HG02943 (cell line): Measurements from ENCODE around the gene UGT1A9.

Source experiments
- ATAC-seq: cut with Tn5 transposase; IDR thresholded peaks from one replicate; pipeline ENCODE4 v1.9.1; 2021; ENCODE audit warnings: mild to moderate bottlenecking, low read depth, moderate library complexity; ENCODE audit not compliant: unreplicated experiment

The UGT1A9 gene

DNA sequence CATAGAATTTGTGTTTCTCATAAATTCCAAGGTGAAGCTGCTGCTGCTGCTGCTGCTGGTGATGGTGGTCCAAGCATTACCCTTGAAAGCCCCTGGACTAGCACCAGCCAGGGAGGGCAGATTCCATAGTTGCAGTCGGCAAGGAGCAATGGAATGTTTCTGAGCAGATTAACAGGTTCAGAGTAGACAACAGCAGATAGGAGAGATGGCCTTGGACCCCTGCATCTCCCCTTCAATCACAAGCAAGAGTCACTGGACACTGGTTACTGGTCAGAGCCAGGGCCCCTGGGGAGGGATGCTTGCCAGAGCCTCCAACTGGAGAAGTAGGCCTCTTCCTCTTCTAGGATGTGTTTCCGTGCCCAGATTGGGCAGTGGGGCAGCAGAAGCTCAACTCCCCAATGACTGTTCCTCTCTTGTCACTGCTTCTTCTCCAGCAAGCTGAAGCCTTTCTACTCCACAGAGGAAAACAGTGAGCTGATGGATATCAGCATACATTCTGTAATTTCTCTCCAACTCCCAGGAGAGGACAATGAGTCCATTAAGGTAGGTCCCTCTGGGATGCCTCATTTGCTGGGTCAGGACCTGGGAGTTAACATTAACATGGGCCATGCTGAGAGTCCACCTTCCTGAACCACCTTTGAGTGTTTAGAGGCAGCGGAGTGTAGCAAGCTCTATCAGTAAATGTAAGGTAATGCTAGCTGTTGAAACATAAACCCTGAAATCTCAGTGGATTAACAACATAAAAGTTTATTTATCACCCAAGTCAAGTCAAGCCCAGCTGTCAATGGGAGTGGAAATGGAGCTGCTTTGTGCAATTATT, 141.7 kb downstream of the UGT1A9 start:
- no peak for ATAC-seq

DNA sequence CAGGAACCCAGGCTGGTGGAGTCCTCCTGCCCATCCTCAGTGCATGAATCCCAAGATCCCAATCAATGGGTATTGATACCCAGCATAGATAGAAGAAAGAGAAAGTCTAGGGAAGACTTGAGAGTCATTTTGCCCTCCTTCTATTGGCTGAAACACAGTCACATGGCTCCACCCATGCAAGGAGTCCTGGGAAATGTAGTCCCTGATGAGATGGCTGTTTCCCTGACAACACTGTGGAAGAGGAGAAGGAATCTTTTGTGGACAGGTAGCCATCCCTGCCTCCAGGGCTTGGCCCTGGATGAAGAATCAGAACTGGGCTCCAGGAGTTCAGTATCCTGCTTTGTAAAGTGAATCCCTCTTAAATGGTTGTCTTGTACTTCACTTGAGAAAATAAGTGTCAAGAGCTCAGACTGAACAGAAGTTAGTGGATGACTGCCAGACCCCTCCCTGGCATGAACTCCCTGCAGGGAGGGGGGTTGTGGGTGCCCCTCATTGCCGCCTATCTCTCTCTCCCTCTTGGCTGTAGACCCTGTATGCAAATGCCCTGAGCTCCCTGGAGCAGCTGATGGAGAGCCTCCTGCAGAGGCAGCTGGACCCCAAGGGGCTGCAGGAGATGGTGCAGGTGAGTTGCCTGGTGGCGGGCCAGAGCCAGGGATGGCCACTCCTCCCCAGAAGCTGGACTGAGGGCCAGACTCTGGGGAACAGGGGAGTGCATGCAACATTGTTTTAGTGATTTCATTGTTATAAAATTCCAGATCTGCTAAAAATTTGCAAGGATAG, 142.5 kb downstream of the UGT1A9 start:
- no peak for ATAC-seq

DNA sequence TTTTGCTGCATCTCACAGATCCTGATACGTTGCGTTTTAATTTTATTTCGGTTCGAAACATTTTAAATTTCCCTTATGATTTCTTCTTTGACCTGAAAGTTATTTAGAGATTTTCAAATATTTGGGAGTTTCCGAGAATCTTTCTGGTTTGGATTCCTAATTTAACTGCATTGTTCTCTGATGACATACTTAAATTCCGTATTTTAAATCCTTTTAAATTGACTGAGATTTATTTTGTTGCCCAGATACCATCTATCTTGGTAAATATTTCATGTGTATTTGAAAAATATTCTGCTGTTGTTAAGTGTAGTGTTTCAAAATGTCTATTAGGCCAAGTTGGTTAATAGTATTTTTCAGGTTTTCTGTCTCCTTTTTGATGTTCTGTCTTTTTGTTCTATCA, 144.2 kb downstream of the UGT1A9 start:
- no peak for ATAC-seq

DNA sequence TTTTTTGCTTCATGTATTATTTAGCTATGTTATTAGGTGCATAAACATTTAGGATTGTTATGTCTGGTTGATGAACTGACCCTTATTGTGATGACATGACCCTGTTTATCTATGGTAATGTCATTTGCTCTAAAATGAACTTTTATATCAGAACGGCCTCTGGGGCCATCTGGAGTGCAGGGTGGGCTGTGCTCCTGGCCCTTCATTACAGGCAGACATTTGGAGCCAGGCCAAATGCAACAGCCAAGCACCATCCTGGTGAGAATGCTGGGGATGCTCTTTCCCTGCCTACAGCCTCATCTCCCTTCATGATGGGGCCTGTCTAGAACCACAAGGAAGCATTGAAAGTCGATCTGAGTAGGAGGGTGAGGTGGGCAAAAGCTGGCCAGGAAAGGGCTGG, 144.6 kb downstream of the UGT1A9 start:
- no peak for ATAC-seq

DNA sequence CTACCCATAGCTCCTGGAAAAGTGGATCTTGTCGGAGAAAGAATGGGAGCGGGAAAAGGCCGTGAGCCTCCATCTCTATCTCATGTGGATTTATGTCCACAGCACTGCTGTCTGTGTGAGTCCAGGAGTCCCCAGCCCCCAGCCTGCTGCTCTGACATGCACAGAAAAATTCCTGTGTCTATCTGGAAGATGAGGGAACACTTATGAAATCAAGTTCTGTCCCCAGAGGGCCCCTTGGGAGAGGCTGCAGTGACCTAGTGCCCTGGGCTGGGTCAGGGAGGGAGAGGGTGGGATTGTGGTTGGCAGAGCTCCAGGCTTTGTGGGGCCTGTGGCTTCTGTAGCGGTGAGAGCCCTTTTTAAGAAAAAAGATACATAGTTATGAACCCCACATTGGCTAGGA, 145.1 kb downstream of the UGT1A9 start:
- ATAC-seq, result no peak

DNA sequence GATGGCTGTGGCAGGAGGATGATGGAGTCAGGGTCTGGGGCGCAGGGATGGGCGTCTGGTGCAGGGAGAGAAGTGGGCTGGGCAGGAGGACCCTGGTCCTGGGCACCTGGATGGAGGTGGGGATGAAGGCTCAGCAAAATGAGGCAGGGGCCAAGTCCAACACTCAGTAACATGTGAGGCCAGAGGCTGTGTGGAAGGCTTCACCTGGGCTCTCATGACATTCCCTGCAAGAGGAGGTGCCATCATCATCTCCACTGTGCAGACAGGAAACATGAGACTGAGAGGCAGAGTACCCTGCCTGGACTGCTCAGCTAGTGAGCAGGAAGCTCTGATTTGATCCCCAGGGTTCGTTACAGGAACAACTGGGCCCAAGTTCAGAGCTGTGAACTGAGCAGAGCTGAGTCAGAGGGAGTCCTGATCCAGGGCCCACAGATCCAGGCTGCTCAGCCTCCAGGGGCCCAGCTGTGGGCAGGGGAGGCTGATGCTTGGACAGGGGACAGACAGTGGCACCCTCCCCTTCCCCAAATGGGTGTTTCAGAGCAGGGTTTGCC, 145.7 kb downstream of the UGT1A9 start:
- ATAC-seq, result no peak

DNA sequence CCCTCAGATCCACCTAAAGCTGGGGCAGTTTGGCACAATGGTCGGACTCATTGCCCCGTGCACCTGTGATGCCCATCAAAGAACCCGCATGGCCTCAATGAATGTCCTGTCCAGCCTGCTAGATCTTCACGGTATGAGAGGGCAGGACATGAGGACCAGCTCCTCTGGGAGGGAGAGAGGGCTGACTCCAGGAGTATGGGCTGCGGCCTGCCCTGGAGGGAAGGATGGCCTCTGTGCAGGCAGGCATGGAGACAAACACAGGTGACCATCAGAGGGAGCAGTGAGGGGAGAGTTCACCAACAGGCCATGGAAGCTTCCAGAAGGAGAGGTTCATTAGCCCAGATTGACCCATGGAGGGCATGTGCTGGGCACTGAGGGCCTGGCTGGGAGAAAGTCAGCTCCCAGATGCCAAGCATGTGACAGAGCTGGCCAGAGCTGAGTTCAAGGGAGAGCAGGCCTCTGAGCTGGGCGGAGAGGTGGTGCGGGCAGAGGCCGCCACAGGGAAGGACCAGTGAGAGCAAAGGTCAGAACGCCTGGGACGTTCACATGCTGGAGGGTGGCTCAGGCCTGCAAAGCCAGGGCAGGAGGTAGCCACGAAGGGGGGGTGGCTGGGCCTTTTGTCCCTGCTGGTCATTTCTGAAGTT, 146.4 kb downstream of the UGT1A9 start:
- ATAC-seq, result no peak

DNA sequence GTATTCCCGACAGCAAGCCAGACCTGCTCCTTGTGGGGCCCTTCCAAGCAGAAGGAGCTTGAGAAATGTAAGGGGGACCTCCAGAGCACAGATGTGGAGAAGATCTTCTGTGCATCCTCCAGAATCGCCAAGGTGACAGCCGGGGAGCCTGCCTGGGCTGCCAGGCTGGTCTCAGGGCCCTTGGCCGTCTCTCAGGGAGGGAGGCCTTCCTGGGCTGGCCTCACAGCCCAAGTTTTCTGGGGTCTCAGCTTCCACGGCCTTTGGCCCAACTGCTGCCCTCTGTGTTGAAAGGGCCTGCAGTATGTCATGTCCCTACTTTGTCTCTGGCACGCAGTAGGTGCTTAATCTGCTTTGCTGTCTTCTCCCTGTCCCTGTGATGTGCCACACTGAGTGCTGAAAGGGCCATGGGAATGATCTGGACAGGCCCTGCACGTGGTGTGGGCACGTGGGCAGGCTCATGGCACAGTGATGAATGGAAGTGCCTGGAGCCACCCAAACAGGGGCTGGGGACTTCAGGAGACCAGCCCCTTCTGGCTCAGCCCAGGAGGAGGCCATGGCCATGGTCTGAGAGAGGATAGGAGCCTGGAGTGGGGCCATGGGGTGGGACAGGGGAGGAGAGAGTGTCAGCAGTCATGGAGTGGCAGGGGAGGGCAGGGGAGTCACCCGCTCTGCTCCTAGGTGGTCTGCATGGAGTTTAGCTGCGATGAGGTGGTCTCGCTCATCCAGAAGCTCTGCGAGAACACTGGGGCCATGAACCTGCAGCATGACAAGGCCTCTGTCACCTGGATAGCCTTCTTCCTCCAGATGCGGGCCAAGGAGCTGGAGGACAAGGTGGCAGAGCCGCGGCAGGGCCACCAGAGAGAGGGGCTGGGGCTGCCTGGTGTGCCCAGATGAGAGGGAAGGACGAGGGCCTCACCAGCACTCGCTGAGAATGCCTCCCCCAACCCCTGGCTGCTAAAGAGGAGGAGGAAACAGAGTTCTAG, 147.2 kb downstream of the UGT1A9 start:
- no peak for ATAC-seq

DNA sequence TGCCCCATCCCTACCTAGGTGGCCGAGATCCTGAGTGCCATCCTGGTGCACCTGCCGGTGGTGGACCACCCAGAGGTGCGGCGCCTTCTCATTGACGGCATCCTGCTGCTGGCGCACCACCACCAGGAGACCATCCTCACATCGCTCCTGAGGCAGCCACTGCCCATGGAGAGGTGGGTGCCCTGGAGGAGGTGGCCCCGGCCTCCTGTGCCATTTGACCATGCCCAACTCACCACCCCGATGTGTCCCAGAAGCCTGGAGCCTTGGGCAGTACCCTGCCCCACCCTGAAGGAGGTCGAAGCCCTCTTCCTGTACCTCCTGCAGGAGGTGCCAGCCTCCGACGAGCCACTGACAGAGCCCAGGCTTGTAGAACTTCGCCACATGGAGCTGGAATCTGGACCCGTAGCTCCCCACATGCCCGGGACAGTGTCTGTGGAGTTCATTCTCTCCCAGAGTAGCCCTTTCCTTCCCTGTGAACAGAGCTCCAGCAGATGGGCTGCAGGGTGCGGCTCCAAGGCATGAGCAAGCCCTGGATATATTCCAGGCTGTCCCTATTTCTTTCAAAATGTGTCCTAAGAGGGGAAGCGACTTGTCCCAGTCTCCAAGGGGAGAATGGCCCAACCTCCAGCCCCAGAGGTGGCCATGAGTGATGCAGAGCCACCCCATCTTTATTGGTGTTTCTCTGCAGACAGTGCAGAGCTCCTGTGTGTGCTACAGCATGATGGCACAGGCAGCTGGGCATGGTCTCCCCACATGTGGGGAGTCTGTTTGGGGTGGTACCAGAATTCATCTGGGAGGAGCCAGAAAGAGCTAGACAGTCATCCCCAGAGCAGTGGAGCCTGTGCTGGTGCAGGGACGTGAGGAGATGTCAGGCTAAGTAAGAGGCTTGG, 148.4 kb downstream of the UGT1A9 start:
- no peak for ATAC-seq

DNA sequence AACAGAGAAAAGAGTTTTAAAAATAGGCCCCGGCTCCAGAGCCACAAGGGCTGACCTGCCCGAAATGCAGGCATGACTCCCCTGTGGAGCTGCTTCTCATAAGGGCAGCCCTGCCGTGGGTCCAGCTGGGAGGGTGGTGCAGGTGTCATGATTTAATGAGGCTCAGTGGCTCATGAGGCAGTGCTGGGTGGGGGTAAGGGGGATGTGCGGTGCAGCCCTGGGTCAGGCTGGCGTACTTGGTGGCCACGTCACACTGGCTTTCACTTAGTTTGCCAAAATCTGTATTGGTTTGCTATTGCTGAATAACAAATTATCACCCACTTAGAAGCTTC, 149.0 kb downstream of the UGT1A9 start:
- ATAC-seq, result no peak

DNA sequence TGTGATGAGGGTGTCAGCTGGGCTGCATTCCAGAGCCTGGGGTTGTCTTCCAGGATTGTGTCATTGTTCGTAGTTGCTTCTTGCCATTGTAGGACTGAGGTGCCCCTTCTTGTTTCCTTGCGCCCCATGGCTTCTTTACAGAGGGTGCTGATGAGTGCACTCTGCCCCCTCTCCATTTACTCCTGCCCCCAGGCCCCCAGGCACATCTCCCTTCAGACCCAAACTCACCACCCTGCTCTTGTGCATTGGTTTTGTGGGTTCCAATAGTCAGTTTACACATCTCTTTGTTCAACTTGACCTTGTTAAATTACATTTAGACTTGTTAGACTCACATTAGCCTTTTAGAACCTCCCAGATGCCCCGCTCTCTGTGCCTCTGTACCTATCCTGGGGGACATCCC, 149.5 kb downstream of the UGT1A9 start:
- no peak for ATAC-seq

DNA sequence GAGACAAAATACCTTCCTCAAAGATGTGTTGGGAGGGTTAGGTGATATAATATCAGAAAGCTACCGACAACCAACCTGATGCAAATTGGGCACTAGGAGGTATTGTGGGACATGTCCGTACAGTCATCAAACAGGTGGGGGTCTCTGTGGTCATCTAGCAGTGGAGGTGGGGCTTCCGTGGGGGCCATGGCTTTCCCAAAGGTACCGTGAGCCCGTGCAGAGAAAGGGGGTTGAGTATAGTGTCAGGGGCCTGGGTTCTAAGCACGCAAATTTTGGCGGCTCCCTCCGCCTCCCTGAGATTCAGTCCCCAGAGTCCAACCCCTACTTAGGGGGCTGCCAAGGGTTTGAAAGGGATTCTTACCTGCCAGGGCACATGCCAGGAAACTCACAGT, 150.0 kb downstream of the UGT1A9 start:
- no peak for ATAC-seq

DNA sequence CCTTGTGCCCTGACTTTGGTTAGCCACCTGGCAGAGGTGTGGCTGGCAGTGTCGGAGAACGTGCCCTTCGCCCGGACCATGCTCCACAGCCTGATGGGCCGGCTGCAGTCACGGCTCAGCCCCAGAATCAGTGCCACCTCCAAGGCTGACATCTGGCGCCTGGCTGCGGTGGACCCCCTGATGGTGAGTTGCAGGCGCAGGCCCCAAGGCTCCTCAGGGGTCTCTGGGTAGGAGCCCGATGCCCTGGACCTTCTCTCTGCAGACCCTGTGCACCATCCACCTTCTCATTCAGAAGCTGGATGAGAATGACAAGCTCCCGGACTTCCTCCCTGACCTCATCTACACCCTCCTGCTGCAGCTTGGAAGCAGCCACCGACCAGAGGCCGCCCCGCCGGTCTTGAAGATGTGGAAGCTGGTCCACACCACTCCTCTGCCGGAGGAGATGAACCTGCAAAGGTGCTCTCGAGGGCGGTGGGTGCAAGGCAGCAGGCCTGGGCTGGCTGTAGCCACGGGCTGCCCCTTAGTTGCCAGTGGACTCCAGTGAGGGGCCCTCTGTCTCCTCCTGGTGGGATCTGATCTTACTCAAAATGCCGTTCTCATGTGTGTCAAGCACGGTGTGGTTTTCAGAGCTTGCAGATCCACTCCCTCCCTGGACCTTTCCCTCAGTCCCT, 150.5 kb downstream of the UGT1A9 start:
- ATAC-seq, result no peak
